Measurements from ENCODE around the gene ABTB2.

ABTB2 gene

DNA sequence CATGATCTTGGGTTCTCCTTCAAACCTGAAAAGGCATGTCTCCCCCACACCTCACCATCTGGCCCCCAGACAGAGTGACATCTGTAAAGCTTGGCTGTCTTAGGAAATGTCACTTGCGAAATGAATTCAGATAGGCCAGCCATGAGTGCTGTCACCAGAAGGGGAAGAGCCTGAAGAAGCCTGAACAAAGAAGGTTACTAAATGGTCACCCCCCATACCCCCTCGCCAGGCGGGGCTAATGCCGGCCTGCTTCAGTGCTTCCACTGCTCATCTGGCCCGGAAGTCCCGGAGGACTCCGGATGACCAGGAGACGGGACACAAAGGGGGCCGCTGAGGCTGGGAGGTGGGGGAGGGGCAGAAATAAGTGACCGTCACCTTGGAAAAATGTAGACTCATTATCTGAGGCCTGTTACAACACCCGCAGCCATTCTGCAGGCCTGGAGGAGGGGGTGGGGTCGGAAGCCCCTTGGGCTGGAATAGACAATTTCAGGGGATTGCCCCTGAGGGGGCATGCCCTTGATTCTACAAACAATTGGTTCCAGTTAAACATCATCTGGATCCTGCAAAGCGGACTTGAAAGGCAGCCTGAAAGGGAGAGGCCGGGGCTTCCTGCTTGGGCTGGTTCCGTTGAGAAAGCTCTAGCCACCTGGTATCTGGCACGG is 209.2 kb downstream of the ABTB2 start:
- DNase-seq (ENCODE audit: low read depth), result no peak

DNA sequence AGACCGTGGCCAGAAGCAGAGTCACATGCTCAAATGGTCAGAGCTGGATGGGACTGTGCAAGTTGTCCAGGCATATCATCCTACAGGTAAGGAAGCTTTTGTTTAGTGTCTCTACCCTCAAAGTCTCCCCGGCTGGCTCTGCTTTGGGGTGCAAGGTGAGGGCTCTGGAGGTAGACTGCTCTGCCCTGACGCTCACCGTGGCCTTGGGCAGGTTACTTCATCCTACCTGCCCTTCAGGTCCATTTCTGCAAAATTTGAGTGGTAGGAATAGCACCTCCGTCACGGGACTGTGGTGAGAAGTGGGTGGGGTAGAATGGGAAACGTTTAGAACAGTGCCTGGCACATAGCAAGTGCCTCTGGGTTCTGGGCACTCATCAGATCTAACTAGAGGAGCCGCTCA is 210.2 kb downstream of the ABTB2 start:
- no peak for DNase-seq (ENCODE audit: low read depth)

DNA sequence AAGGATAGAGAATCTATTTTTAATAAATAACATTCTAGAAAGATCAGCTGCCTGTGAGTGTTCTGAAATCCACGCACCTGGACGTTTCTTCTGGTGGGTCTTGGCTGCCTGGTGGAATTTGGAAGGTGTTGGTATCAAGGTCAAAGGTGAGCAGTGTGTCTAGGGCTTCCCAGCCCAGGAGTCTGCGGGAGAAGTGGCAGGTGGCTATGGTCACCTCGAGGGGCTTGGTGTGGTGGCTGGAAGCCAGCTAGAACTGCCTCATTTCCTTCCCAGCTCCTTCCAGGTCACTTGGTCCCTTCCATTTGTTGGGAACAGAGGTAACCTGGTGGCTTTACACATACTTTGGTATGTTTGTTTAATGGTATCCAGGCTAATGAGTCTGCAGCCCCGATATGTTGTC is 210.9 kb downstream of the ABTB2 start:
- no peak for DNase-seq (ENCODE audit: low read depth)

DNA sequence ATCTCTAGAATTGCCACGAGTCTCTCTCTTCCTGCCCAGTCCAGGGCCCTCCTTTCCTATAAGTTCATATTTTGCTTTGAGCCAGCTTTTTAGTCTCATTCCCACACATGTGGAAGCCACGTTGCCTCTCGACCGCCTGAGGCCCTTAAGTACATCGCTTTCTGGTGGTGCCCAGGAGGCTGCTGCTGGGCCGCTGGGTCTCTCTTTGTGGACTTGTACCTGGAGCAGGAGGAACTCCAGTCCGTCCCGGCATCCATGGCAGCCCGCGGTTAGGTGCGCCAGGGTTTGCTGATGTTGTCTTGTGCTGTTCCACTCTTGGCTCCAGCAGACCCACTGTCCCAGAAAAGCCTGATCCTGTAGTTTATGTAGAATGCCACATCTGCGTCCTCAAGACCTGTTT is 211.4 kb downstream of the ABTB2 start:
- DNase-seq (ENCODE audit: low read depth), result no peak

DNA sequence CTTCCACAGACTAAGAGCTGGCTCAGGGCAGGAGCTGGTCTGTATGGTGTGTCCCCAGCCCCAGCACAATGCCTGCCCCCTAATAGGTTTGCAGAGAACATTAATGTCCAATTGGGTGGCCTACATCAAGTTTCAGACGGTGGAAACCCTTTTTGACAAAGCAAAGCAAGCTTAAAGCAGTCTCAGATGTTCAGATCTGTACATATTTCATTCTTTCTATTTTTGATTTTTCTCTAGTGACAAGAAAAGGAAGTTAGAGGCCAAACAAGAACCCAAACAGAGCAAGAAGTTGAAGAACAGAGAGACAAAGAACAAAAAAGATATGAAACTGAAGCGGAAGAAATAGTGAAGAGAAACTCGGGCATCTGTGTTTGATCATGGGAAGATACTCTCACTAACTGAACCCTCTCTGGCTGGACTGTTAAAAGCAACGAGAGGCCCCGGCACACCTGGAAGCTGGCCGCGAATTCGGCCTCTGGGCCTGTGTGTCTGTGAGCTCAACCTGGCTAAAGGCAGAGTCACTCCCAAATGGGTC is 211.9 kb downstream of the ABTB2 start:
- no peak for DNase-seq (ENCODE audit: low read depth)

DNA sequence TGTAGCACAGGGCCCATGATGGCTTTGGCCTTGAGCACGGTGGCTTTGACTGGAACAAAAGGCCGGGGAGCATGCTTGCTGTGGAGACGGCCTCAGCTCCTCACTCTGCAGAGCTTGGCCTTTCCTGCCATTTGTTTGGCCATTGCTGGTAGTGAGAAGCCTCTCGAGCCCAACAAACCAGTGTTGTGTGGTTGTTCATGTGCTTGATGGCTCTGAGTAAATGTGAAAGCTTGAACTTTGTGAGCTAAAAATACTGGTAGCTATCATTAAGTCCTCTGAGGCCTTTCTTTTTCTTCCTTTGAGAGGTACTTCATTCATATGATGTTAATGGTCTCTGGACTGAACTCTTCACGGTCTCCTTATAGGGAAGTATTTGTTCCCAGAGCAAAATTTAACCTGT is 212.7 kb downstream of the ABTB2 start:
- no peak for DNase-seq (ENCODE audit: low read depth)

DNA sequence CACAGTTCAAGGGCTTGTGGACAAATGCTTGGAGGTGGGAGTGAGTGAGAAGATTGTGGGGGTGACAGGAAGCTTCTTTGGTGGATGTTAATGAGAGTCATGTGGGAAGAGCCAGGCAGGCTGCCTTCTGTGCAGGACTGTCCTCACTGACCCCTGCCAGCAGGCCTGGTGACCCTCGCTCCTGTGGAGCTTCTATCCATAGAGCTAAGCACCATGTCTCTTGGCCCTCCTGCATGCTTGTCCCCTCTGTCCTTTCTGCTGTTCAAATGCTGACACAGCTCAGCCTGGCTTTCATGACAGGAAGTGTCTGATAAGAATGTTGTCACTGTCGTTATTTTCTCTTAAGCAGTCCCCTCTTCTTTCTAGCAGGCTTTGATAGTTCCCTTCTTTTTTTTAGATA is 214.8 kb downstream of the ABTB2 start:
- no peak for DNase-seq (ENCODE audit: low read depth)

DNA sequence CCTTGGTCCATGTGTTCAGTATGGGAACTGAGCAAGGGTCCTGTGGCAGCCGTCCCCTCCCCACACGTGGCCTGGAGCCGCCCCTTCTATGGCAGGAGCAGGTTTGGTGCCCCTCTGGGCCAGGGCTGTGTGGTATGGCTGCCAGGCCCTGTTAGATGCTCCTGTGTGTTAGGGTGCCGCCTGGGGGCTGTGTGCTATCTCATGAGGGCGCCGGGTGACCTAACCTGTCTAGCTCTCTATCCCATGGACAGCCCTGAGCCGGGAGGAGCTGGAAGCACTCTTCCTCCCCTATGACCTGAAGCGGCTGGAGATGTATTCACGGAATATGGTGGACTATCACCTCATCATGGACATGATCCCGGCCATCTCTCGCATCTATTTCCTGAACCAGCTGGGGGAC is 217.7 kb downstream of the ABTB2 start:
- DNase-seq (ENCODE audit: low read depth), result no peak

DNA sequence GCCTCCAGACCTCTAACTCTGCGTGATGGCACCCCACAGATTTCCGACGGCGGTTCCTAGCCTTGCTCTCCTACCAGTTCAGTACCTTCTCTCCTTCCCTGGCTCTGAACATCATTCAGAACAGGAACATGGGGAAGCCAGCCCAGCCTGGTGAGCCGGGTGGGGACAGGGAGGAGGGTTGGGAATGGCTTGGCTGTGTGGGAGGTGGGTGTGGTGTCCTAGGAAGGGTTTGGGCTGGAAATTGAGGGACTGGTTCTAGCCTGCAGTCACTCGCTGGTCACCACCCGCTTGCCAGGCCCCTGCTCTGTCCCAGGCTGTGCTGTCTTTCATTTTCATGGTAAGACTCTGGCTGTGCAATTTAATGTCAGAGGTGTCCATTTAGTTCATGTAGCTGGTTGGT is 218.5 kb downstream of the ABTB2 start:
- no peak for DNase-seq (ENCODE audit: low read depth)

DNA sequence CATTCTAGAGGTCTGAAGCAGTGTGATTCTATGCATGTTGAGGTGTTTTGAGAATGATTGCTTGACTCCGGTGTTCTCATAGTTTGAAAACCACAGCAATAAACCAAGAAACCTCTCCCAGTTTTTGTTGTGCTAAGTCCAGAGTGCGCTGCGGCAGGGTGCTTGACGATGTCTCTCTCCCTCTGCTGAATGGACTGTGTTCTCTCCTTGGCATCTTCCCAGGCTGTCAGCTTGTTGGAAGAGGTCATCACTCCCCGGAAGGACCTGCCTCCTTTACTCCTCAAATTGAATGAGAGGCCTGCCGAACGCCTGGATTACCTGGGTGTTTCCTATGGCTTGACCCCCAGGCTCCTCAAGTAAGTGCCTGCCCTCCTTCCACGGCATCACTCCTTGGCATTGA is 221.4 kb downstream of the ABTB2 start:
- no peak for DNase-seq (ENCODE audit: low read depth)

DNA sequence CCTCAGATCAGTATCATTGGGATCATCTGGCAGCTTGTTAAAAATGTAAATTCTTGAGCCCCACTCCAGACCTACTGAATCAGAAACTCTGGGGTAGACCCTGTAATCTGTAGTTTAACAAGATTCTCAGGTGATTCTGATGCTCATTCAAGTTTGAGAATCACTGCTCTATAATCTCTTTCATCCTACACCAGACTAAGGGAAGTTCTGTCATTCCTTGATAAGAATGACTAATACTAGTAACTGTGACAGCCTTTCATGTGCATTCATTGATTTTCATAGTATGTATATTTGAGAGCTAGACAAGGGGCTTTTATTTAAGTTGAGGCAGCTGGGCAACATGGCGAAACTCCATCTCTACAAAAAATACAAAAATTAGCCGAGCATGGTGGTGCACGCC is 222.4 kb downstream of the ABTB2 start:
- DNase-seq (ENCODE audit: low read depth), result no peak

DNA sequence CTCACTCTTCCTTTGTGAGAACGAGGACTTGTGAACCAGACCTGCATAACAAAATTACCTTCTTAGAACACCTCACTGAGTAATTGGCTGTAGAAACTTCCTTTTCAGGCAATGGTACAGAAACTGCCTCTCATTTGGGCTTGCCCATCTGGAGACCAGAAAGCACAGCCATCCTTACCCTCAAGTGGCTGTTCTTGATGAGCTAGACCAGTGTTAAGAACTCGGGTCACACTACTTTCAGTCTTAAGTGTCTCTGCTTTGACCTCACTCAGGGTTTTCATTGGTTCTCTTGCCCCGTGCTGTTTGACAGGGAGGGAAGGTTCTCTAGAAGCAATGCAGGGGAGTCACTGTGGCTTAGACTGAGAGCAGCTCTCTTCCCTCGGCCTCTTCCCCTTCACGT is 223.0 kb downstream of the ABTB2 start:
- DNase-seq (ENCODE audit: low read depth), result no peak

DNA sequence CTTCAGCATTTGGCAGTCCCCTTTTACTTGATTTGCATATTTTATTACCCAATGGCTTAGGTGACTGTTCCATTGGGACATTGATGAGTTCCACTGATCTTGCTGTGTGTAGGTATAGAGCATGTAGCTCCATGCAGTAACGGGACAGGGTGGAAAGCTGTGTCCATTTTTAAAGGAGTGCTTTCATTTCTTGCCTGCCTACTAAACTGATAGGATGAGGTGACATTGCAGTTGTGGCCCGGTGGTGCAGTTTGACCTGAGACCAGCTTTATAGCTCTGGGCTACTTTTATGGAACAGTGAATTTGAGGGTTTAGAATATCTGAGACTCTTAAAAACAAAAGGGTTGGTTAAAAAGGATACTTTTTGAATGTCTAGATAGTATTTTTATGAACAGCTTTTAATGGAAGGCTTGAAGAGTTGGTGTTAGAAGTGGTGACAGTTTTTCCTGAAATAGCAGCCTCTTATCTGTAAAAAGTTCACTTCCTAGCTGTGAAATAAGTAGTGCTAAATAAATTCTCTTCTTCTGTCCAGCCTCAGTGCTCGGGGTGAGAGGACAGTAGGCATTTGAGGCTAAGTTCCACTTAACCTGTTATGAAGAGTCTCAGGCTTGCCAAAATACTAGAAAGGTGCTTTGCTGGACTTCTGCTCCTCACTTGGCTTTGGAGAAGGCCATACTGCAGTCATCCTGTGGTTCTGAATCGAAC is 225.4 kb downstream of the ABTB2 start:
- DNase-seq (ENCODE audit: low read depth), result no peak

DNA sequence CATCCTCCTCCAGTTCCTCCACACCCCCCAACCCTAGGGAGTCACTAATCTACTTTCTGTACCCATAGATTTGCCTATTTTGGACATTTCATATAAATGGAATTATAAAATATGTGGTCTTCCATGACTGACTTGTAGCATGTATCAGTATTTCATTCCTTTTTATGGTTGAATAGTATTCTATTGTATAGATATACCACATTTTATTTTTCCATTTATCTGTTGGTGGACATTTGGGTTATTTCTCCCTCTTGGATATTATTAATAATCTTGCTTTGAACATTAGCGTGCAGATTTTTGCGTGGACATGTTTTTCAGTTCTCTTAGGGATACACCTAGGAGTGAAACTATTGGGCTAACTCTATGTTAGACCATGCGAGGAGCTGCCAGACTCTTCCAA is 229.0 kb downstream of the ABTB2 start:
- DNase-seq (ENCODE audit: low read depth), result no peak

DNA sequence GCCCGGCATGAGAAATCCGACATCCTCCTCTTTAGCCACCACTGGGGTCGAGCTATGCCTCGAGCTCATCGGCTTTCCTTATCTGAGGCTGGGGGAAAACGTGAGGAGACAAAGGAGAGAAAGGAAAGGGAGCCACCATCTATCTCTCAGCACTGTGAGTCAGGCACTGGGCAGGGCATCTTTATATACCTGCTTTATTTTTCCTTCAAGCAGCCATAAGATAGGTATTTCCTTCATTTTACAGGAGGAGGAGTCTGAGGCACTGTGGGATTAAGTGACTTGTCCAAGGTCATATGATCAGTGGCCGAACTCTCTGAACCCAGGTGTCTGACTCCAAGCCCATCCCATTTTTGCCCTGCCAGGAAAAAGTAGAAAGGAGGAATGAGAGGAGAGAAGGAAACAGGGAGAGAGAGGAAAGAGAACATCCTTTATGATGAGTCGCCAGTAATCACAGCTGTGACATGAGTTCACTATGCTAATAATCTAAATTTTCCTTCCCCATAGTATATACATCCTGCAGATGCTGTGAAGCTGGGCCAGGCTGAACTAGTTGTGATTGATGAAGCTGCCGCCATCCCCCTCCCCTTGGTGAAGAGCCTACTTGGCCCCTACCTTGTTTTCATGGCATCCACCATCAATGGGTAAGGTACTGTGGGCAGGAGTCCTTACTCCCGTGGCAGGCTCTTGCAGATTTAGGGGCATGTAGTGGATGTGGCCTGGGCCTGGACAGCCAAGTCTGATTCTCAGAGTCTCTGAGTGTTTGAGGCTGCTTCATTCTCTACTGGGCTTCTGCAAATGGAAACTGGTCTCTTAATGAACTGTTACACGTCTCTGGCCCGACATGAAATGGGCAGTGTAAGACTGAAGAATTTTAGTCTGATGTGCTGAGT is 230.6 kb downstream of the ABTB2 start:
- DNase-seq (ENCODE audit: low read depth), result no peak

DNA sequence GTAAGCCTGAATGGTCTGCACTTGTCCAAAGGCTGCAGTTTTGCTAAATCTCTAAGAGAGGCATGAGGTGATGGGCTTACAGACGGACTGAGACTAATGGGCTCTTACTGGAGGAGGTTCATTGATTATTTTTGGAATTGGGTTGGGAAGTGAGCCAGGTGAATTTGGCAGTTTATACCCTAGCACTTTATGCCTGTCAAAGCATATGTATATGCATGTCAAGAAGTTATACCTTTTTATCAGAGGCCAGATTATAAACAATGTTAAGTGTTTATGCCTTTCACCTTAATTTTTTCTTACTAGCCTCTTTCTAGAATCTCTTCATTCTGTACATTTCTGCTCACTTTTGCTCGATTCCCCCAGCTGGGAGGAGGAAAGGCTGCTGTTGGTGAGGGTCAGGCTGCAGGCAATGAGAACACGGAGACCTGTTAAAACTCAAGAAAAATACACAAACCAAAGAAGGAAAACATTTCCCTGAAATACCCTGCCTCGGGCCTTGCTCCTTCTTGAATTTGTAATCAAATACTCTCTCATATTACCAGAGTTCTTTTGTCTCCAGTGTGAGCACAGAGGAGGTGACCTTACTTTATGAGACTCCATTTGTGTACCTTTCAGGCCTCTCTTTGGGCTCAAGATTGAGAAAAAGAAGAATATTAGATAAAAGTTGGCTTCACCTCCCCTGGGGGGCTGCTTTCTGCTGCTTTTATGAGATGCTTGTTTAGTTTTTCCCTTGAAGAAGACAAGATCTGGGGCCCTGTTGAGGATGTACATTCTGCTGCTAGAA is 232.7 kb downstream of the ABTB2 start:
- no peak for DNase-seq (ENCODE audit: low read depth)

DNA sequence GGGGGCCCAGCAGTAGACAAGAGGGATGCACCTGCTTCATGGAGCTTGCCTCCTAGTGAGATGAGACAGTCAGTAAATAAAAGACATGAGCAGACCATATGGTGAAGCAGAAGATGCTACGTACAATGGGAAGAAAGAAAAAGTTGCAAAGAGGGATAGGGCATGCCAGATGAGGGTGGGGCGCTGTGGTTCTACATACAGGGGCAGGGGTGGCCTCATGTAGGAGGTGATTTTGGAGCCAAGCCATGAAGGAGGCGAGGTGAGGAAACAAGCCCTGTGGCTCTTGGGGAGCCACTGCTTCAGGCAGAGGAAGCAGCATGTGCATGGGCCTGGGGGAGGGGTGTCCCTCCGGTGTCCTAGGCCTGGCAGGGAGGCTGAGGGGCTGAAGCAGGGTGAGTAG is 237.2 kb downstream of the ABTB2 start:
- DNase-seq (ENCODE audit: low read depth), result no peak

DNA sequence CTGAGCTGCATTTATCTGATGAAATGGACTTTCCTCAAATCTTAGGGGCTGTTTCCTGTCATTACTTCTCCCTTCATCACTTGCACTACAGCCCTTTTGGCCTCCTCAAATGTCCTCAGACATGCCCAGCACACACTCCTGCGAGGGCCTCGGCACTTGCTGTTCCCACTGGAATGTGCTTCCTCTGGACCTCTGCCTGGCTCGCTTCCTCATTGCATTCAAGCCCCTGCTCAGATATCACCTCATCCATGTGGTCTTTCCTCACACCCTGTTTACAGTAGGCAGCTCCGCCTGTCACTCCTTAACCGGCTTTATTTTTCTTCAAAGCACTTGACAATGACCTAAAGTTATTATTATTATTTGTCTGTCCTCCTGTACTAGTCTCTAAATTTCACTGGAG is 243.3 kb downstream of the ABTB2 start:
- no peak for DNase-seq (ENCODE audit: low read depth)

DNA sequence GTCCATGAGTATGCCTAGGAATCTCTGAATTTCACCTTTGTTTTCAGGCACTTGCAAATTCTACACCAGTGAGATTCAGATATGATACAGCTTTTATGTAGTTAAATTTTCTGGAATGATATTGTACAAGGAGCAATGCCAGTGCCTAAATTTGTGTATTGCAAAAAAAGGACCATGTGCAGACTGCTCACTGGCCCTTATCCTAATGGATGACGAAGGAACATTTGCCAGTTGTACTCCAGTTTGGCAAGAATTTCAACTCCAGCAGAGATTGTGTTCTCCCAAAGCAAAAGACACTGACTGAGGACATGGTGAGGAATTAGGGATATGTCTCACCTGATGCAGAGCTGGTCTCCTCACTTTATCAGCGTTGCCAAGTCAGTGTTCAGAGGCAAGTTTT is 243.8 kb downstream of the ABTB2 start:
- no peak for DNase-seq (ENCODE audit: low read depth)

DNA sequence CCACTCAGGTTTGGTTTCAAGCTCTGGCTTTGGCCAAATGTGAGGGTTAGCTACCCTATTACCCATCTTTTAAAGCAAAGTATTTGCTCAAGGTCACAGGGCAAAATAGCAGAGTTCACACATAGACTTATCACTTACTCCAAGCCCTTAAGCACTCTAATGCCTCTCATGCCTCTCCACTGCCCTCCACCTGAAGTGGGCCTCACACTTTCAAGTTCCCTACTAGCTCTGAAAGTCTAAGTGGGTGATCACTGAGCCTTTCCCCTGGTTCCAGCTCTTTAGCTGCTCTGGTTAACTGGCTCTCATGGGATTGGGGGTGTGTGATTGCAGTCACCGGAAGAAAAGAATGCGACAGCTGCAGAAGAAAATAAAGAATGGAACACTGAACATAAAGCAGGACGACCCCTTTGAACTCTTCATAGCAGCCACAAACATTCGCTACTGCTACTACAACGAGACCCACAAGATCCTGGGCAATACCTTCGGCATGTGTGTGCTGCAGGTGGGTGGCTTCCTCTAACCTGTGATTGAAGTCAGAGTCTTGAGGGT is 246.0 kb downstream of the ABTB2 start:
- no peak for DNase-seq (ENCODE audit: low read depth)

DNA sequence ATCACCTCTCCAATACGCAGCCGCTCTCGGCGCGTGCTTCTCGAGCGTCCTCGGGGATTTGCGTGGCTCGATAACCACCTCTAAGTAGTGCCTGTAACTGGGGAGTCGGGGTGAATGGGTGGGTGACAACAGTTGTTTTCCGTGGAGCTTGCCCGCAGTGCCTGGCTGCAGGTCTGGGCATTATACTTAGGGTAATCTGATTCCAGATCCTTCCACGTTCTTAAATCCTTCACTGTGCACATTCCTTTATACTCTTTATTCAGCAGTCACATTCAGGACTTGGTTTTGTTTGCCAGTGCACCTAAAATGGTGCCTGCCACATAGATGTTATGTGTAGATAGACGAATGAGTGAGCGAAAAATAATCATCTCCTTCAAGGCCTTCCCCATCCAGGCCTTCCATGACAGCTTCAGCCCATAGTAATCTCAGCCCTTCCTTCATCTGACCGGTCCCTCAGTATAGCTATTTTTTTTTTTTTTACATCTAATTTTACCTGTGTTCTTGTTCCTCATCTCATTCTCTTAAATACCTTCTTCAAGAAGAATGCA is 251.8 kb downstream of the ABTB2 start:
- DNase-seq (ENCODE audit: low read depth), result no peak

Data from T-helper 22 cell (primary cell).